Vagina (tissue), 2 donors: Measurements from ENCODE around the gene NKIRAS1.

Source experiments
- CTCF ChIP-seq, 3 experiments: fragments of 450-650 bp in 2 of 3; fragments of 200-600 bp in 1 of 3; sonication (generic) in 1 of 3; IDR thresholded peaks; one replicate each; pipeline ENCODE4 v1.5.1; 2017 to 2019; ENCODE audit warnings: antibody characterized with exemption in 3 of 3, mild to moderate bottlenecking in 2 of 3, moderate library complexity in 2 of 3
- POLR2A ChIP-seq, 2 donors: fragments of 450-650 bp; IDR thresholded peaks; one replicate each; pipeline ENCODE4 v1.6.1; 2017; ENCODE audit warnings: antibody characterized with exemption in 2 of 2, mild to moderate bottlenecking in 2 of 2, moderate library complexity in 2 of 2
- POLR2AphosphoS5 ChIP-seq, 2 donors: sonication (generic); formaldehyde crosslinking; IDR thresholded peaks; one replicate each; pipeline ENCODE4 v1.9.0; 2017; ENCODE audit warnings: antibody characterized with exemption in 2 of 2, mild to moderate bottlenecking in 2 of 2, low read depth in 1 of 2; ENCODE audit not compliant: insufficient read depth in 1 of 2

DNA sequence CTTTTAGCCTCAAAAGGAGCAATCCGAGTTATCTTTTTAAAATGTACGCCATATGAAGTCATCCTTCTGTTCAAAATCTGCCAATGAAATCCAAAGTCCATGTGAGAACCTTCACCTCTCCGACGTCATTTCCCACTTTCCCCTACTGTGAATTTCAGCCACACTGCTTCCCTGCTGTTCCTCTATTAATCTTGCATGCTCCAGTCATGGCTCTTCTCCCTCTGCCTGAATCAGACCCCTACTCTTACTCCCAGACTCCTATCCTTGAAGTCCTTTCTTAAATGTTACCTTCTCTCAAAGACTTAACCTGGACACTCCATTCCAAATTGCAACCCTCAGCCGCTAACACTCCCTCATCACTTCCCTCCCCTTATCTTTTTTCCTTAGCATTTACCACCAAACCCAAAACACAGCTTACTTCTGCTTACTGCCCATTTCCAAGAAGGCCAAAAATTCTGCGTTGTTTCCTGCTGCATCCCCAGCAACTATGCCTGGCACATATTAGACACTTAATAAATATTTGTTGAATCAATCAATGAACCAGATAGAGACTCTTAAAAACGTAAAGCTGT is 1.2 kb downstream of the NKIRAS1 start:
- TF ChIP-seq CTCF (IDR thresholded peaks at IDR 0.05): no peak
- TF ChIP-seq POLR2A (IDR thresholded peaks at IDR 0.05): no peak
- no peak for TF ChIP-seq POLR2AphosphoS5 (IDR thresholded peaks at IDR 0.05; ENCODE audit: insufficient read depth in 1 of 2, low read depth in 1 of 2)
